BJ (cell line): Measurements from ENCODE around the gene GPC6. TPM values are rescaled to one million over a fixed set of nuclear protein-coding genes. Genes with fewer than 3 reads are reported as not detected.

Source experiments
- CTCF ChIA-PET: fragments of 350-600 bp; formaldehyde crosslinking; extraction: SDS; loops from one replicate; lab custom pipeline; 2021; ENCODE audit warnings: antibody characterized with exemption, inconsistent platforms; lab: Yijun Ruan, JAX
- POLR2A ChIA-PET: fragments of 300-600 bp; sonication (Branson Sonifier 250); formaldehyde crosslinking; extraction: SDS; loops from one replicate; lab custom pipeline; 2021; ENCODE audit warnings: antibody characterized with exemption; lab: Charles Lee
- DNase-seq: peaks from one replicate; pipeline ENCODE4 v3.0.0-alpha.2; 2011; ENCODE audit warnings: low read depth
- H3K27me3 ChIP-seq: 2 replicates; pipeline ENCODE4 v1.6.0; 2011; ENCODE audit warnings: low read length; ENCODE audit not compliant: control insufficient read depth, insufficient read depth
- H3K36me3 ChIP-seq: 2 replicates; pipeline ENCODE4 v1.5.1; 2011; ENCODE audit warnings: low read length; ENCODE audit not compliant: control insufficient read depth, insufficient read depth
- H3K4me3 ChIP-seq: 2 replicates; pipeline ENCODE4 v1.5.1; 2011; ENCODE audit warnings: low read depth, mild to moderate bottlenecking, control low read depth, low read length
- CTCF ChIP-seq: IDR thresholded peaks from 2 replicates; pipeline ENCODE4 v1.5.1; 2011; ENCODE audit warnings: low read depth, mild to moderate bottlenecking, control low read depth, inconsistent platforms, low read length, moderate library complexity; ENCODE audit not compliant: insufficient read depth
- polyA plus RNA-seq: library from polyadenylated mRNA; depleted of rRNA; stranded (reverse); fragments of >200 nt; gene quantifications from 2 replicates; pipeline ENCODE4 v1.2.3, GENCODE V29; 2011

The GPC6 gene
- polyA plus RNA-seq, 1 experiment: 23.0 TPM

GRCh38 chr13:93227878-93228642 lies 1.5 kb downstream of the GPC6 start:
- Histone ChIP-seq H3K36me3 (no peaks in the 10 kb centered on the region), H3K4me3 (peak overlapping the region; percentile 82), H3K27me3 (no peaks in the 10 kb centered on the region)
- DNase-seq: no peak
- ChIA-PET POLR2A (no interaction called here), CTCF (interaction anchor here (0.5 to 1.5 kb wide), 10 partner anchors 11 to 1134 kb away, joined by 3 to 5 read pairs (median 3); no protein-coding TSS in a partner anchor)
- TF ChIP-seq CTCF: peak; percentile 77

- CTCF ChIA-PET: interaction anchor here (0.6 to 1.5 kb wide), 8 partner anchors 8 to 1133 kb away, joined by 3 to 5 read pairs (median 3); no protein-coding TSS in a partner anchor
These were observed 2.0 kb downstream of the GPC6 start for GRCh38 chr13:93228643-93228937.

DNA sequence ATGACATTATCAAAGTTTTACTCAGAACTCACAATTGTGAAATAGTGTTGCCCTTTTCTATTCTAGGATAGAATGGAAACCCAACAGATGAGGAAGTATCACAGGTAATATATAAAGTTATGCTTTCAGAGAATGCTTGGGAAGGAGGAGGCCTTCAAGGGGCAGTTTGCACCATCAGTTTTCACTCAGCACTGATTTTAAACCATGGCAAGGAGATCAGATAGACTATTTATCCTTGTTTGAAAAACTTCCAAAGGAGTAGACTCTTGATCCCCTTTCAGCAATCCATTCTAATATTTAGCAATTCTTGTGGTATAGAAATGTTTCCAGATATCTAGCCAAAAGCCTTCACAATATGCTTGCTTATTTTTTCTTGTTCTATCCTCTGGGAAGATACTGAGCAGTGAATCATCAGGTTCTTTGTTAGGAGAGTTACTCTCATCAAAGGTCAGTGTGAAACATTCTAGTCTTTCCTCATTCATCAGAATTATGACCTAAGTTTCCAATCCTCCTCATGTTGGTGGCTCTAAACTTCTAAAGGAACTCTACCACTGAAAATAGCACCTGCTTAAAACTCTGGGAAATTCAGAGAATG lies 3.8 kb downstream of the GPC6 start:
- no peak for DNase-seq
- POLR2A ChIA-PET: no interaction called here
- CTCF ChIA-PET: no interaction called here
- no peak overlapping the region for H3K4me3 ChIP-seq
- no peak for TF ChIP-seq CTCF
- no peaks in the 10 kb centered on the region for H3K27me3 ChIP-seq
- no peaks in the 10 kb centered on the region for H3K36me3 ChIP-seq

More at GRCh38 chr13:93228643-93228937, 2.0 kb downstream of the GPC6 start:
- DNase-seq: no peak
- POLR2A ChIA-PET: no interaction called here
- TF ChIP-seq CTCF: no peak
- H3K36me3 ChIP-seq: no peaks in the 10 kb centered on the region
- no peaks in the 10 kb centered on the region for H3K27me3 ChIP-seq
- peak overlapping the region; percentile 82 for H3K4me3 ChIP-seq

DNA sequence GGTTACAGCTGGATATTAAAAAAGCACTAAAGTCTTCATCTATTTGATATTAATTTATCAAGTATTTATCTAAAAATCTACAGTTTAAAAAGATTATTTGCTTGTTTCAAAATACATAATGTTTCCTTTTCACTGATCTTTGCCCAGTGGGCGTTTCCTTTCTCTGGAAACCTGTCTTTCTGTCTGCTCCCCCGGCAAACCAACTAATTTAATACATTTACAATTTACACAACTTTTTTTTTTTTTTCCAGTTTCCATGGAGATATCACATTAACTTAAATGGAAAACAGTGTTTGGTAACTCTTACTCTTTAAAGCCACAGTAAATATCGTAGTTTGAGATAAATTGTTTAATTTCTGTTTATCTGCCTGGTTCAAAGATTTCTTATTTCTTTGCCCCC lies 5.3 kb downstream of the GPC6 start:
- POLR2A ChIA-PET: no interaction called here
- TF ChIP-seq CTCF: no peak
- H3K27me3 ChIP-seq: no peaks in the 10 kb centered on the region
- no peak overlapping the region for H3K4me3 ChIP-seq
- DNase-seq: no peak
- CTCF ChIA-PET: interaction anchor here (0.9 kb wide), 1 partner anchor 31 kb away, joined by 3 read pairs; no protein-coding TSS in a partner anchor
- no peaks in the 10 kb centered on the region for H3K36me3 ChIP-seq

DNA sequence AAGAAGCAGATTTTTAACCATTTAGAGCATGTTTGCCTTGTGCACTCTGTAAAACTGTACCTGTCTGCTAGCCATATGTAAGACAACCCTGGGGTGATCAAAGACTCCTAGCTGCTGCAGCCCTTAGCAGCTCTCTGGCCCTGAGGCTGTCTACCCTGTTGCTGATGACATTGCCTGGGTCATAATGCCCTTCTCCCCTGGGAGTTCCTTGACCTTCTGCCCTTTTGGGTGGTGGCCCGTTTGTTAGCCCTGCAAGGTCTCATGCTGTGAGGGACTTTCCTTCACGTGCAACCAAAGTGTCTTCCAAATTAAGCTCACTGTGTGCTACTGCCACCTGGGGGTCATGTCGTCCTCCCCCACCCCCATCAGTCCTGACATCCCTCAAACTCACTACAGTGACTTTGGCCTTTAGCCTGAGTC lies 7.4 kb downstream of the GPC6 start:
- no peak overlapping the region for H3K4me3 ChIP-seq
- ChIA-PET CTCF (interaction anchor here (2.1 kb wide), 1 partner anchor 10 kb away, joined by 6 read pairs; no protein-coding TSS in a partner anchor), POLR2A (no interaction called here)
- no peaks in the 10 kb centered on the region for H3K27me3 ChIP-seq
- no peak for DNase-seq
- TF ChIP-seq CTCF: no peak
- H3K36me3 ChIP-seq: no peaks in the 10 kb centered on the region
